GM23338 (cell line): Measurements from ENCODE around the gene SLC25A39.

Source experiments
- CREB1 ChIP-seq: fragments of 250-450 bp; sonication (Bioruptor Pico); IDR thresholded peaks from 2 replicates; pipeline ENCODE4 v1.5.0; 2020; ENCODE audit warnings: low read depth, mild to moderate bottlenecking, moderate library complexity
- CTCF ChIP-seq, 2 experiments: fragments of 200-600 bp in 1 of 2; sonication (generic) in 1 of 2; conservative IDR thresholded peaks; 2 replicates each; pipeline versions ENCODE4 v1.5.1 to v1.6.1; 2016 to 2017; ENCODE audit warnings: antibody characterized with exemption in 2 of 2, low read depth in 2 of 2, mild to moderate bottlenecking in 2 of 2, moderate library complexity in 1 of 2
- ETS1 ChIP-seq: IDR thresholded peaks from 2 replicates; pipeline ENCODE4 v1.6.1; 2016; ENCODE audit warnings: antibody characterized with exemption
- EZH2 ChIP-seq: fragments of 200-600 bp; sonication (generic); IDR thresholded peaks from one replicate; pipeline ENCODE4 v1.8.0; 2017; ENCODE audit warnings: antibody characterized with exemption, mild to moderate bottlenecking, low read depth; ENCODE audit not compliant: unreplicated experiment
- EZH2phosphoT487 ChIP-seq: fragments of 200-600 bp; sonication (generic); IDR thresholded peaks from one replicate; pipeline ENCODE4 v1.8.1; 2018; ENCODE audit warnings: antibody characterized with exemption; ENCODE audit not compliant: unreplicated experiment
- JUNB ChIP-seq: IDR thresholded peaks from one replicate; pipeline ENCODE4 v1.6.1; 2016; ENCODE audit warnings: antibody characterized with exemption; ENCODE audit not compliant: unreplicated experiment
- NANOG ChIP-seq: IDR thresholded peaks from 2 replicates; pipeline ENCODE4 v1.6.1; 2016; ENCODE audit warnings: antibody characterized with exemption, borderline replicate concordance
- POLR2AphosphoS5 ChIP-seq: IDR thresholded peaks from 2 replicates; pipeline ENCODE4 v1.6.1; 2016; ENCODE audit warnings: antibody characterized with exemption, low read depth
- REST ChIP-seq: IDR thresholded peaks from one replicate; pipeline ENCODE4 v1.6.1; 2018; ENCODE audit warnings: antibody characterized with exemption; ENCODE audit not compliant: unreplicated experiment
- STAT1 ChIP-seq: IDR thresholded peaks from one replicate; pipeline ENCODE4 v1.6.1; 2016; ENCODE audit warnings: antibody characterized with exemption; ENCODE audit not compliant: unreplicated experiment
- ZNF114 ChIP-seq: fragments of 250-450 bp; sonication (Bioruptor Pico); IDR thresholded peaks from 2 replicates; pipeline ENCODE4 v1.5.0; 2020; ENCODE audit warnings: mild to moderate bottlenecking, moderate library complexity
- ZNF331 ChIP-seq: fragments of 250-450 bp; sonication (Bioruptor Pico); IDR thresholded peaks from 2 replicates; pipeline ENCODE4 v1.5.0; 2020; ENCODE audit warnings: low read depth, mild to moderate bottlenecking, moderate library complexity
- ZNF462 ChIP-seq: fragments of 250-450 bp; sonication (Bioruptor Pico); IDR thresholded peaks from 2 replicates; pipeline ENCODE4 v1.5.0; 2020; ENCODE audit warnings: mild to moderate bottlenecking, moderate library complexity

- peak in 1 of 2 experiments; percentile 65; a peak in 2 of 4 replicates for TF ChIP-seq CTCF (conservative IDR thresholded peaks at IDR 0.05; ENCODE audit: low read depth in 2 of 2)
- TF ChIP-seq POLR2AphosphoS5, result peak; percentile 67
- no peak for TF ChIP-seq EZH2
- TF ChIP-seq CREB1 (CRISPR knock-in tag), result no peak
- TF ChIP-seq JUNB, result no peak
- TF ChIP-seq EZH2phosphoT487, result no peak
- TF ChIP-seq STAT1, result no peak
- no peak for TF ChIP-seq ETS1
- TF ChIP-seq REST, result no peak
- TF ChIP-seq ZNF114, result no peak
- TF ChIP-seq ZNF331 (CRISPR knock-in tag), result no peak
- no peak for TF ChIP-seq ZNF462
- TF ChIP-seq NANOG, result no peak
Observed at GRCh38 chr17:44363613-44364159, 39.1 kb upstream of the SLC25A39 start, which contains the start of gene FAM171A2.
